Choroid plexus epithelial cell (primary cell): ENCODE measurements around the gene HTT.

Experiments used
- DNase-seq: peaks from one replicate; pipeline ENCODE4 v3.0.0-alpha.2; 2010; ENCODE audit warnings: low read depth
- H3K4me3 ChIP-seq: 2 replicates; pipeline ENCODE4 v1.5.1; 2011; ENCODE audit warnings: low read depth, mild to moderate bottlenecking, control low read depth, low read length, moderate library complexity
- CTCF ChIP-seq: conservative IDR thresholded peaks from 2 replicates; pipeline ENCODE4 v1.5.1; 2011; ENCODE audit warnings: low read depth, mild to moderate bottlenecking, control low read depth, inconsistent platforms, low read length, moderate library complexity

HTT gene

GRCh38 chr4:3218824-3219760 lies 144.6 kb downstream of the HTT start:
- DNase-seq = no peak
- no peak for TF ChIP-seq CTCF
- H3K4me3 ChIP-seq = no peak overlapping the region

GRCh38 chr4:3219761-3220475 lies 145.4 kb downstream of the HTT start:
- no peak for TF ChIP-seq CTCF
- no peak for DNase-seq
- no peak overlapping the region for H3K4me3 ChIP-seq

- H3K4me3 ChIP-seq = no peak overlapping the region
- no peak for TF ChIP-seq CTCF
- DNase-seq = no peak
These were observed 146.1 kb downstream of the HTT start for GRCh38 chr4:3220476-3221183.

- TF ChIP-seq CTCF = no peak
- no peak overlapping the region for H3K4me3 ChIP-seq
- DNase-seq = no peak
These were observed 146.7 kb downstream of the HTT start for GRCh38 chr4:3221184-3221494.

- H3K4me3 ChIP-seq = no peak overlapping the region
- TF ChIP-seq CTCF = no peak
- no peak for DNase-seq
These were observed 147.5 kb downstream of the HTT start for GRCh38 chr4:3221996-3222395.

GRCh38 chr4:3223346-3223745 lies 148.9 kb downstream of the HTT start:
- no peak for DNase-seq
- TF ChIP-seq CTCF = no peak
- no peak overlapping the region for H3K4me3 ChIP-seq
